GM23248 (cell line): ENCODE measurements around the gene PNPLA5.

Source experiments
- EZH2 ChIP-seq: fragments of 200-600 bp; sonication (generic); IDR thresholded peaks from 2 replicates; pipeline ENCODE4 v1.6.1; 2018; ENCODE audit warnings: antibody characterized with exemption, mild to moderate bottlenecking; ENCODE audit not compliant: insufficient read depth, poor library complexity, severe bottlenecking
- EZH2phosphoT487 ChIP-seq: fragments of 200-600 bp; sonication (generic); IDR thresholded peaks from 2 replicates; pipeline ENCODE4 v1.6.1; 2018; ENCODE audit warnings: antibody characterized with exemption, moderate library complexity, mild to moderate bottlenecking, low read depth; ENCODE audit not compliant: insufficient read depth

- TF ChIP-seq EZH2 (no peak), EZH2phosphoT487 (no peak)
Observed at GRCh38 chr22:43925433-43926348, 33.9 kb upstream of the PNPLA5 start.
